HepG2 (cell line): ENCODE results near the gene CYB561. TPM values are rescaled to one million over a fixed set of nuclear protein-coding genes. Genes with fewer than 3 reads are reported as not detected.
A peak's percentile ranks its signal among the peaks of the same experiment; 100 is the strongest.

Source experiments
- AGO1 ChIP-seq: fragments of 200-400 bp; formaldehyde crosslinking; IDR thresholded peaks from 2 replicates; pipeline ENCODE4 v1.6.1; 2017; ENCODE audit warnings: mild to moderate bottlenecking, low read depth, low read length, moderate library complexity; ENCODE audit not compliant: poor library complexity, severe bottlenecking
- ARID2 ChIP-seq: sonication (generic); formaldehyde crosslinking; IDR thresholded peaks from 2 replicates; pipeline ENCODE4 v1.8.1; 2022; ENCODE audit warnings: mild to moderate bottlenecking, missing genetic modification reagents, borderline replicate concordance
- ATF5 ChIP-seq: sonication (generic); formaldehyde crosslinking; IDR thresholded peaks from 2 replicates; pipeline ENCODE4 v1.4.0; 2020; ENCODE audit warnings: mild to moderate bottlenecking, low read depth, missing genetic modification reagents
- CHD2 ChIP-seq: IDR thresholded peaks from 2 replicates; pipeline ENCODE4 v1.6.1; 2011; ENCODE audit warnings: low read depth, low read length, improper control_type of control experiment
- GABPA ChIP-seq, 2 experiments: IDR thresholded peaks; 2 replicates each; pipeline ENCODE4 v1.6.1; 2011 to 2016; ENCODE audit warnings: low read depth in 2 of 2, low read length in 1 of 2, missing biosample characterization in 1 of 2, missing genetic modification characterization in 1 of 2
- HDAC2 ChIP-seq: sonication (generic); formaldehyde crosslinking; IDR thresholded peaks from 2 replicates; pipeline ENCODE4 v1.4.0; 2020; ENCODE audit warnings: missing genetic modification reagents
- HNF1B ChIP-seq: sonication (generic); formaldehyde crosslinking; IDR thresholded peaks from 2 replicates; pipeline ENCODE4 v1.5.1; 2020; ENCODE audit warnings: mild to moderate bottlenecking, moderate library complexity, missing genetic modification reagents
- MTF1 ChIP-seq: sonication (generic); formaldehyde crosslinking; IDR thresholded peaks from 2 replicates; pipeline ENCODE4 v1.5.0; 2020; ENCODE audit warnings: missing genetic modification reagents
- MXD3 ChIP-seq: IDR thresholded peaks from 2 replicates; pipeline ENCODE4 v1.6.1; 2016; ENCODE audit warnings: mild to moderate bottlenecking, missing biosample characterization, missing genetic modification reagents
- MXI1 ChIP-seq: IDR thresholded peaks from 3 replicates; pipeline ENCODE4 v1.6.1; 2012; ENCODE audit warnings: low read depth, low read length, inconsistent platforms, borderline replicate concordance
- MYC ChIP-seq: sonication (generic); formaldehyde crosslinking; IDR thresholded peaks from 2 replicates; pipeline ENCODE4 v1.9.0; 2021; ENCODE audit warnings: missing genetic modification reagents, borderline replicate concordance
- NFKB2 ChIP-seq: sonication (generic); formaldehyde crosslinking; IDR thresholded peaks from 2 replicates; pipeline ENCODE4 v1.4.0; 2020; ENCODE audit warnings: missing genetic modification reagents, borderline replicate concordance
- NFYB ChIP-seq: sonication (generic); formaldehyde crosslinking; IDR thresholded peaks from 2 replicates; pipeline ENCODE4 v1.4.0; 2020; ENCODE audit warnings: missing genetic modification reagents
- PHF21A ChIP-seq: sonication (generic); formaldehyde crosslinking; IDR thresholded peaks from 2 replicates; pipeline ENCODE4 v1.5.0; 2020; ENCODE audit warnings: mild to moderate bottlenecking, missing genetic modification reagents
- PHF8 ChIP-seq: sonication (generic); formaldehyde crosslinking; IDR thresholded peaks from 2 replicates; pipeline ENCODE4 v1.5.0; 2020; ENCODE audit warnings: missing genetic modification reagents
- POLR2AphosphoS5 ChIP-seq: IDR thresholded peaks from 2 replicates; pipeline ENCODE4 v1.6.1; 2012; ENCODE audit warnings: low read depth, low read length
- REL ChIP-seq: sonication (generic); formaldehyde crosslinking; conservative IDR thresholded peaks from 2 replicates; pipeline ENCODE4 v1.8.0; 2022; ENCODE audit warnings: mild to moderate bottlenecking, missing genetic modification reagents, moderate library complexity
- ZBTB21 ChIP-seq: sonication (generic); formaldehyde crosslinking; IDR thresholded peaks from 2 replicates; pipeline ENCODE4 v1.4.0; 2020; ENCODE audit warnings: missing genetic modification reagents
- ZBTB25 ChIP-seq: IDR thresholded peaks from 2 replicates; pipeline ENCODE4 v1.6.1; 2018; ENCODE audit warnings: missing genetic modification reagents
- ZBTB46 ChIP-seq: sonication (generic); formaldehyde crosslinking; IDR thresholded peaks from 2 replicates; pipeline ENCODE4 v1.4.0; 2020; ENCODE audit warnings: mild to moderate bottlenecking, missing genetic modification reagents, borderline replicate concordance
- ZNF225 ChIP-seq: sonication (generic); formaldehyde crosslinking; IDR thresholded peaks from 2 replicates; pipeline ENCODE4 v1.4.0; 2020; ENCODE audit warnings: mild to moderate bottlenecking, missing genetic modification reagents
- ZNF234 ChIP-seq: sonication (generic); formaldehyde crosslinking; conservative IDR thresholded peaks from 2 replicates; pipeline ENCODE4 v1.5.1; 2020; ENCODE audit warnings: mild to moderate bottlenecking, missing genetic modification reagents
- ZNF3 ChIP-seq: IDR thresholded peaks from 2 replicates; pipeline ENCODE4 v1.7.0; 2017; ENCODE audit warnings: inconsistent platforms
- ZNF329 ChIP-seq: sonication (generic); formaldehyde crosslinking; IDR thresholded peaks from 2 replicates; pipeline ENCODE4 v1.9.0; 2021; ENCODE audit warnings: low read depth, mild to moderate bottlenecking, missing genetic modification reagents
- ZNF746 ChIP-seq: sonication (generic); formaldehyde crosslinking; IDR thresholded peaks from 2 replicates; pipeline ENCODE4 v1.8.0; 2022; ENCODE audit warnings: mild to moderate bottlenecking, missing genetic modification reagents
- polyA plus RNA-seq, 8 experiments: library from polyadenylated mRNA; depleted of rRNA in 3 of 8; stranded (reverse) in 7 of 8; unstranded in 1 of 8; fragments of >200 nt; fragmentation: Illumina TruSeq in 4 of 8; extraction: Trizol in 4 of 8; gene quantifications; 2 replicates each; pipeline versions ENCODE4 v1.2.1 to v1.2.3, GENCODE V29; 2011 to 2016; ENCODE audit warnings: low read depth in 4 of 8, missing spikeins in 1 of 8, mixed read lengths in 1 of 8; ENCODE audit not compliant: insufficient read depth in 1 of 8
- total RNA-seq, 5 experiments: library from RNA; depleted of rRNA; stranded (reverse); fragments of >200 nt; fragmentation: Illumina TruSeq; extraction: Trizol; gene quantifications; 2 replicates each; pipeline ENCODE4 v1.2.3, GENCODE V29; 2016; ENCODE audit warnings: low read depth in 1 of 5

Gene CYB561
- total and polyA plus RNA-seq, 2 of the 13 experiments (the other 11 are each of a cell fraction or from before 2014, with no cell fraction given), result 1.5 to 6.7 TPM

GRCh38 chr17:63445954-63446752 lies at the start of gene CYB561 (continued):
- TF ChIP-seq ZBTB46 (CRISPR knock-in tag) (peak; percentile 8; the same call in 1 of the 2 replicates), PHF8 (no peak; the same call in 1 of the 2 replicates), POLR2AphosphoS5 (no peak), NFYB (CRISPR knock-in tag) (no peak), NFKB2 (CRISPR knock-in tag) (no peak), MXI1 (0 out of 3 replicates have a peak, but pooled peaks have one; percentile 9), HNF1B (no peak), CHD2 (no peak), MTF1 (CRISPR knock-in tag) (no peak), AGO1 (no peak), MYC (CRISPR knock-in tag) (peak; percentile 55; the same call in 1 of the 2 replicates), MXD3 (no peak; the same call in 1 of the 2 replicates), ZBTB25 (CRISPR knock-in tag) (no peak), HDAC2 (no peak), ARID2 (CRISPR knock-in tag) (no peak), ATF5 (CRISPR knock-in tag) (no peak), ZNF225 (CRISPR knock-in tag) (peak; percentile 90; the same call in 1 of the 2 replicates), ZBTB21 (CRISPR knock-in tag) (no peak), ZNF746 (CRISPR knock-in tag) (no peak), ZNF3 (no peak), REL (CRISPR knock-in tag) (no peak), PHF21A (CRISPR knock-in tag) (no peak), ZNF234 (CRISPR knock-in tag) (0 out of 2 replicates have a peak, but pooled peaks have one; percentile 10), GABPA (IDR thresholded peaks at IDR 0.05; ENCODE audit: low read depth, low read length) (peak; percentile 72), GABPA (CRISPR knock-in tag; IDR thresholded peaks at IDR 0.05; ENCODE audit: low read depth) (no peak), ZNF329 (CRISPR knock-in tag) (0 out of 2 replicates have a peak, but pooled peaks have one; percentile 73)
